ENCODE data around the gene GULP1.

GRCh38 chr2:188345831-188346458 is 54.3 kb downstream of the GULP1 start:
- no peak for TF ChIP-seq TEAD1 (CRISPR knock-in tag; IDR thresholded peaks at IDR 0.05)
- TF ChIP-seq CTCF (IDR thresholded peaks at IDR 0.05), result no peak
- TF ChIP-seq ZNF263 (CRISPR knock-in tag; IDR thresholded peaks at IDR 0.05; ENCODE audit: low read depth), result no peak
- TF ChIP-seq CREB1 (CRISPR knock-in tag; IDR thresholded peaks at IDR 0.05), result no peak
- no peak for TF ChIP-seq ZNF281 (CRISPR knock-in tag; IDR thresholded peaks at IDR 0.05)
- no peak for TF ChIP-seq ELF4 (CRISPR knock-in tag; IDR thresholded peaks at IDR 0.05; ENCODE audit: low read depth)
- TF ChIP-seq FOXP4 (CRISPR knock-in tag; IDR thresholded peaks at IDR 0.05), result no peak
- TF ChIP-seq E2F5 (CRISPR knock-in tag; IDR thresholded peaks at IDR 0.05), result no peak
- no peak for TF ChIP-seq ZNF138 (CRISPR knock-in tag; conservative IDR thresholded peaks at IDR 0.05)
- no peak for TF ChIP-seq USF2 (CRISPR knock-in tag; IDR thresholded peaks at IDR 0.05)
- no peak for TF ChIP-seq USF1 (CRISPR knock-in tag; IDR thresholded peaks at IDR 0.05)

Data from WTC11 (cell line).